Left cardiac atrium (tissue), 4 donors: ENCODE data around the gene SLC24A4. TPM values are rescaled to one million over a fixed set of nuclear protein-coding genes. Genes with fewer than 3 reads are reported as not detected.
A peak's percentile ranks its signal among the peaks of the same experiment; 100 is the strongest.

Experiments
- ATAC-seq, 2 donors: fragments of 200-7000 bp; cut with Tn5 transposase; one replicate each; pipeline ENCODE4 v1.9.1; 2020; ENCODE audit warnings: mild to moderate bottlenecking in 2 of 2, moderate library complexity in 2 of 2
- DNase-seq: peaks from one replicate; pipeline ENCODE4 v3.0.0-alpha.2; 2020
- intact Hi-C, 2 donors: fragments of 100-400 bp; cut with DNase I; formaldehyde crosslinking; loops; one replicate each; pipeline versions ENCODE4 v1.14.1 to v1.15.1; 2022 to 2023
- total RNA-seq, 2 donors: library from RNA; stranded (reverse); fragmentation: NEBNext Ultra II Directional; extraction: Animal tissue kit (Norgen Biotek cat#: 25700); gene quantifications; one replicate each; pipeline ENCODE4 v1.2.1, GENCODE V29; 2021
- donor health status: DM: no; HTN: yes; CAD: no.
- donor health status: DM: no; HTN: yes; CAD: no; lungs with severe emphysema.
- donor health status: DM: yes; HTN: yes; CAD: no.
- donor health status: Dilated cardiomyopathy.

SLC24A4 gene
- total RNA-seq, 2 donors from 2014 or later = 0.26 to 0.53 TPM

- intact Hi-C loops = no loop called here
- DNase-seq = no peak
- ATAC-seq = no peak
Measured at GRCh38 chr14:92501891-92502351, 179.0 kb downstream of the SLC24A4 start.

GRCh38 chr14:92502541-92503286 is 179.7 kb downstream of the SLC24A4 start:
- intact Hi-C loops = no loop called here
- DNase-seq (no peak), ATAC-seq (no peak)

GRCh38 chr14:92503756-92504491 is 181.0 kb downstream of the SLC24A4 start:
- ATAC-seq (peak; percentile 75 to 80), DNase-seq (no peak)
- intact Hi-C loops = no loop called here

- intact Hi-C loops = no loop called here
- DNase-seq (no peak), ATAC-seq (no peak)
Measured at GRCh38 chr14:92505826-92506225, 182.9 kb downstream of the SLC24A4 start.

- intact Hi-C loops = no loop called here
- ATAC-seq = no peak
- no peak for DNase-seq
Measured at GRCh38 chr14:92506231-92506630, 183.3 kb downstream of the SLC24A4 start.

- intact Hi-C loops = no loop called here
- DNase-seq (no peak), ATAC-seq (peak in 1 of 2 donors; percentile 7)
Measured at GRCh38 chr14:92507174-92507768, 184.3 kb downstream of the SLC24A4 start.

GRCh38 chr14:92510972-92511371 is 188.0 kb downstream of the SLC24A4 start:
- DNase-seq (no peak), ATAC-seq (no peak)
- intact Hi-C loops = no loop called here

- DNase-seq (no peak), ATAC-seq (peak in 1 of 2 donors; percentile 43)
- intact Hi-C loops = no loop called here
Measured at GRCh38 chr14:92511453-92512238, 188.7 kb downstream of the SLC24A4 start.

- intact Hi-C loops = no loop called here
- ATAC-seq (no peak), DNase-seq (no peak)
Measured at GRCh38 chr14:92512807-92513203, 189.8 kb downstream of the SLC24A4 start.

GRCh38 chr14:92513204-92513965 is 190.4 kb downstream of the SLC24A4 start, which contains the start of gene RIN3:
Gene RIN3, plus strand, starts transcription at chr14:92513781. Its CDS starts 152 bp downstream, at chr14:92513933.
- peak; percentile 74 to 84 for ATAC-seq
- DNase-seq = peak; percentile 69
- intact Hi-C loops = no loop called here

- DNase-seq (no peak), ATAC-seq (peak; percentile 54 to 61)
- intact Hi-C loops = no loop called here
Measured at GRCh38 chr14:92513966-92514843, 191.2 kb downstream of the SLC24A4 start.

- no peak for DNase-seq
- intact Hi-C loops = no loop called here
- ATAC-seq = no peak
Measured at GRCh38 chr14:92514844-92515514, 192.0 kb downstream of the SLC24A4 start.

- no peak for ATAC-seq
- intact Hi-C loops = no loop called here
- no peak for DNase-seq
Measured at GRCh38 chr14:92515546-92516343, 192.8 kb downstream of the SLC24A4 start.

GRCh38 chr14:92516344-92516965 is 193.5 kb downstream of the SLC24A4 start:
- intact Hi-C loops = no loop called here
- DNase-seq (no peak), ATAC-seq (no peak)

- intact Hi-C loops = no loop called here
- no peak for ATAC-seq
- no peak for DNase-seq
Measured at GRCh38 chr14:92516966-92517506, 194.1 kb downstream of the SLC24A4 start.

- no peak for DNase-seq
- intact Hi-C loops = no loop called here
Measured at GRCh38 chr14:92517761-92518160, 194.8 kb downstream of the SLC24A4 start.

More at GRCh38 chr14:92517761-92518160, 194.8 kb downstream of the SLC24A4 start:
- ATAC-seq = no peak
